ENCODE results near the gene TRPM5.

The TRPM5 gene

DNA sequence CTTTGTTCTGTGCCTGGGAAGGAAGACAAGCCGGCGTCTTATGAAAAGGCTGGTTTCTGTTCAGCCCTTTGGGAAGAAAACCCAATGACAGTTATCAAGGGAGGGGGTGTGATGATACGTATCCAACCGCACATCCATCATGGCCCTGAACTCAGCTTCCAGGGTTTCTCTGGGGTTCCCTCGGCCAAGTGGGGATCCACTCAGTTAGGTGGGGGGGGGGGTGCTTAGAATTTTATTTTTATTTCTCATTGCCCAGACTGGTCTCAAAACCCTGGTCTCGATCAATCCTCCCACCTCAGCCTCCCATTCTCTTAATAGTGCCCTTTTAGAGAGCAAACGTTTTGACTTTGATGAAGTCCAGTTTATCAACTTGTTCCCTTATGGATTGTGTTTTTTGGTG lies 26.2 kb upstream of the TRPM5 start:
- DNase-seq = no peak

GRCh38 chr11:2468363-2469235 lies 24.3 kb upstream of the TRPM5 start:
- no peak for DNase-seq

GRCh38 chr11:2467695-2468055 lies 23.4 kb upstream of the TRPM5 start:
- no peak for DNase-seq

- no peak for DNase-seq
These were observed 22.8 kb upstream of the TRPM5 start for GRCh38 chr11:2466869-2467694.

DNA sequence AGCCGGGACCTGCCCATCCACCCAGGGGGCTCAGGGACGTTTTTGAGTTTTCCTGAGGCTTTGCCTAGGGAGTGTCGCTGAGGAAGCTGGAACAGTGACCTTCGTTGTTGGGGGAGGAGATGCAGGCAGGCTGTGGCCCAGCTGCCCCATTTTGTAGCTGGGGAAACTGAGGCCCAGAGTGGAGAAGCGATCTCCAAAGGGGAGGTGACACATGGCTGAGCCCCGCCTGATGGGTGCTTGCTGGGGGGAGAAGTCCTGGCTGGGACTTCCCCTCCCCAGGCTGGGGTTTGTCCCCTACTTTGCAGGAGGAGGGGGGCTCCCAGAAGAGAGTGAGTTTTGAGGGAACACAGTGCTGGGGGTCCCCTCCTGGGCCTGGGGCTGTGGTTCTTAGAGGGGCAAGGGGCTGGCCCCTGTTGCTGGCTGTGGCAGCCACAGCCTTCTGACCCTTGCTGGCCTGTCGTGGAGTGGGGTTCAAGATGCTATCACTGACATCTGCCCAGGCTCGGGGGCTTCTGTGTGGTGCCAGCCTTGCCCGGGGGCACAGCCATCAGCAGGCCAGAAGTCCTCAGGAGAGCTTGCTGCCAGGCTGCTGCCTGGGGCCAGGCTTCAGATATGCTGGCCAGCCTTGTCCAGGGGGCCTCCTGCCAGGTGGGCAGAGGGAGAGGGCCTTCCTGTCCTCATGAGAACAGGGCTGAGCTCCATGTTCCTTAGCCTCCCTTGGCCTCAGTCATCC lies 21.9 kb upstream of the TRPM5 start:
- DNase-seq = no peak

DNA sequence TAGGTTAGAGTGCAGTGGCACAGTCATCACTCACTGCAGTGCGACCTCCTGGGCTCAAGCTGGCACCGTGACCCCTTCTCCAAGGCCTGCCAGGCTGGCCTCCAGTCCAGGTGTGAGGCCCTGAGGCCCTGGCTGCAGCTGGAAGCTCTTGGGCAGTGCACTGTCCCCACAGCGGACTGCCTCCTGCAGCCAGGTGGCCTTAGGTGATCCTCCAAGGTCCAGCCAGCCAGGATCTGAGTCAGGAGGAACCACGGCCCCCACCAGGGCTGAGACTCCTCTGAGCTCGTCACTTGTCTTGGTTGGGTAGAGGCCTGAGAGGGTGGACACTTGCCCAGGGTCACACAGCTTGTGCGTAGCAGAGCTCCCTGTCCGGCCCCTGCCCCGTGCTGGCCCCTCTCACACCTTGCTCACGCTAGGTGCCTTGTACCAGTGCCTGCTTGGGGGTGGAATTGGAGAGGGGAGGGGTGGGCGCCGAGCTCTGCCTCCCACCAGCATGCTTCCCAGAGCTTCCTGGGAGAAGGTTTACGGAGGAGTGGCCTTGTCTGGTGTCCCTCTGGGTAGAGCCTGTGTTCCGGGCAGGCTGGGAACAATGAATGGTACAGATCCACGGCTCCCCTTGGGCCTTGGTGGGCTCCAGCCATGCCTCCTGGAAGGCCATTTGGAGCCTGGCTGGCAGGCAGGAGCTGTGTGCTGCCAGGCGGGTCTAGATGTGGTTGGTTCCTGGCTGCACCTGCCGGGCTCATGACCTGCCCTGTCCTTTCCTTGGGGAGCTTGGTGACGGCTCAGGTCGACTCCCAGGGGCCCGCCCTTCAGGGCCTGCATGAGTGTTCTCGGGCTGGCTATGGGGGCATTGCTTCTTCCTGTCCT lies 21.1 kb upstream of the TRPM5 start:
- DNase-seq = no peak

DNA sequence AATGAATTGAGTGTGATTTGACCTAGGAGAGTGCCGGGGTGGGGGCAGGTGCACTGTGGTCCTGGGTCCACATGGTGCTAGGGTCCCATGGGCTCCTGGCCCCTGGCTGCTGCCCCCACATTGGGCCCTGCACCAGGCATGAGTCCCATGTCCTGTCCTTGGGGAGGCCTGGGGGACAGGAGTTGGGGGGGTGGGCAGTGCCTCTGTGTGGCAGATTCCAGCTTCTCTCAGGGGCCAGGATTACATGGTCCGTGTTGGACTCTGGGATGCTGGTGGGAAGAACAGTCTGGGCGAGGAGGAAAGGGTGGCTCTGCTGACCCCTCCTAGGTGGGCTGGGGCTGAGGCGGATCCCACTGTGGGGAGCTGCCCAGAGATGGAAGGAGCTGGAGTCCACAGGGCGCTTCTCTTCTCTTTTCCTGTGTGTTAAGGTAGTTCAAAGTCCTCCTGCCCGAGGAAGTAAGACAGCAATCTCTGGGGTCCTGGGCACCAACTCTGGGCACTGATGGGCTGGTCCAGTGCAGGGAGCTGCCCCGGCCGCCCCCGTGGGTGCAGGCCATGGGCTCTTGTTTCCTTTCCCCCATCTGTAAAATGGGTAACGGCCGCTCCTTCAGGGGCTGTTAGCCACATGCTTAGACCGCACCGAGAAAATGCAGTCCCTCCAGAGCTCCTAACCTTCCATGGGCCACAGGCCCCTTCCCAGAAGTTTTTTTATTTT lies 20.3 kb upstream of the TRPM5 start:
- DNase-seq = no peak

DNA sequence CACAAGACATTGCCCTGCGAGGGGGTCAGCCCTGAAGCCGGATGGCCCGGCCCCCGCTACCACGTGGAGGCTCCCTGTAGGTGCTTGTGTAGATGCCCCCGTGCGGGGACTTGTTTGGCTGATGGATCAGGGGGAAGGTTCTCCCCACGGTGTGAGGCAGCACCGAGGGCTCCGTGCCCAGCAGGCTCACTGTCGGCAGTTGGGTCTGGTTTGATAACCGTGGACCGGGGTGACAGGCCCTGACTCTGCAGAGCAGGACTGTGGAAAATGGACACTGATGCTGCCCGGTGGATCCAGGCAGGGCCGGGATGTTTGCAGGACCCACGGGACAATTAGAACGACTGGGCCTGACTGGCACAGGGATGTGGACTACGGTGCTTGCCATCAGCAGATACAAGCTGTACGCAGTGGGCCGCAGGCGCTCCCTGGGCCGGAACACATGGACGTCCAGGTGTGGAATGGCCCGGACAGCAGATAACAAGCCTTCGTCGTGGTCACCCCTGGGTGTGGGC lies 19.5 kb upstream of the TRPM5 start:
- no peak for DNase-seq

GRCh38 chr11:2462986-2463765 lies 18.9 kb upstream of the TRPM5 start:
- DNase-seq = peak; percentile 78

DNA sequence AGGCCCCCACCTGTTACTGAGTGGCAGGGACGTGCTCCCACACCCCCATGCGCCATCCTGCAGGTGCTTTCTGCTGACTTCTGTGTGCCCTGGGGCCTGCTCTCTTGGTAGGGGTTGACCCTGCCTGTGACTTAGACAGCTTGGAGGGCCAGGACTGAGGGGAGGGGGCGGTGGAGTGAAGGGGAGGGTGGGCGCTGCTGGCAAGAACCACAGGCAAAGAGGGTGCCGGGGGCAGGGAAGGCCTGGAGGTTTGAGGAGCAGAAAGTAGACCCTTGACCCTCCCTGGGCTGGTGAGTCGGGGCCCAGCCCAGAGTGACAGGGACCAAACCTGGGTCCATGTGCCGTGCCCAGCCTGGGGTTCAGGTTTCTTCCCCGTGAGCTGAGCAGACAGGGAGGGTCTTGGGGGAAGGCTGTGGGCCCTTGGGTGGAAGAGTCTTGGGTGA lies 18.2 kb upstream of the TRPM5 start:
- no peak for DNase-seq

GRCh38 chr11:2461956-2462542 lies 17.7 kb upstream of the TRPM5 start:
- DNase-seq = no peak

DNA sequence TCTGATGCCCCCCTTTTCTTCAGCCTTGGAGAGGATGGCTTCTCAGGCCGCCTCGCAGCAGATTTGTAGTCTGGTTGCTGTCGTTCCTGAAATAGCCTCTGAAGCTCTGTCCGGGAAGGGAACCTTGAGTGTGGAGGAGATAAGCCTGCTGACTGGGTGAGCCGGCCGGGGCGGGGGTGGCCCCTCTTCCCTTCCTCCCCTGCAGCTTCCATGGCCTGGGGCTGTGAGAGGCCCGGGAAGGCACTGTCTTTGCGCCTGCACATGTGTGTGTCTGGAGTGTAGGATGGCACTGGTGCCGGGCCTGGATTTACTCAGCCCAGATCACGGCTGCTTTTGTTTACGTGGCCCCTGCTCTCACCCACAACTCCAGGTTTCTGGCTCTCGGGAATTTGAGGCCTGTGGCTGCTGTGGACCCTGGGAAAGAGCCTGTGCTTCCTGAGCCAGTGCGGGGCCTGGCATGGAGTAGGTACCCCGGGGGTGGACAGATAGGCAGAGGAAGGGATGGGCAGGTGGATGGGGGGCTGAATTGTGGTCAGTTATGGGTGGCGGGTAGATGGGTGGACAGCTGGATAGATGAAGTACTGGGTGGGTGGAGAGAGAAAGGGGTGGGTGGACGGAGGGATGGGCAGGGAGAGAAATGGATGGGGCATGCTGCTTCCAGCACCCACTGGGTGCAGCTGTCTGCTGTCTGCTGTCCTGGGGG lies 17.1 kb upstream of the TRPM5 start:
- no peak for DNase-seq

GRCh38 chr11:2460540-2461252 lies 16.4 kb upstream of the TRPM5 start:
- DNase-seq = no peak

DNA sequence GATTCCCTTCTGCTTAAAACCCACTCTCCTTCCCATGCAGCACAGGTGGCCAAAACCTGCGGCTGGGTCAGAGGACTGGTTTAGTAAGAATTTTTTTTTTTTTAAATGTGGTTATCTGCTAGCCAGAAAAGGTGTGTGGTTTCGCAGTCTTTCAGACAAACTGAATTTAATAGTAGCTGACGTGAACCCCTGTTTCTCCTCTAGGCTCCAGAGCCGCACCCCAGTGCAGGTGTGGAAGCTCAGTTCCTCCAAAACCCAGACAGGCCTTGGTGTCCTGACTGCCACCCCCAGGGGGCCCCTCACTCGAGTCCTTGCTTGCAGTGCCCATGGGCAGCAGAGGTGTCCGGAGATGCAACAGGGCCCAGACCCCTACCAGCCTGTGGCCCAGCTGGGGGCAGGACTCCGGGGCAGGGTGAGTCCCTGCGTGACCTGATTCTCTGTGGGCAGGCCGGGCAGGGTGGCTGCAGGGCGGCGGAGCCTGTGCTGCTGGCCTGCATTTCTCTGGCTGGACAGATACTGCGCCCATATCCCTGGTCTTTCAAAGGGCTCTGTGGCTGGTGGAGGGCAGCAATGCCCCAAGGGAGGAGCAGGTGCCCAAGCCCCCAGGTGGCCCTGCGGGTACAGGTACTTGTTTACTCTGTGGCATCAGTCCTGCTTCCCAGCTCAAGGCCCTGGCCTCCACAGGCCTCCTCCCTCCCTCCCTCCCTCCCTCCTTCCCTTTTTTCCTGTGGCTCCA lies 15.7 kb upstream of the TRPM5 start:
- DNase-seq = no peak

DNA sequence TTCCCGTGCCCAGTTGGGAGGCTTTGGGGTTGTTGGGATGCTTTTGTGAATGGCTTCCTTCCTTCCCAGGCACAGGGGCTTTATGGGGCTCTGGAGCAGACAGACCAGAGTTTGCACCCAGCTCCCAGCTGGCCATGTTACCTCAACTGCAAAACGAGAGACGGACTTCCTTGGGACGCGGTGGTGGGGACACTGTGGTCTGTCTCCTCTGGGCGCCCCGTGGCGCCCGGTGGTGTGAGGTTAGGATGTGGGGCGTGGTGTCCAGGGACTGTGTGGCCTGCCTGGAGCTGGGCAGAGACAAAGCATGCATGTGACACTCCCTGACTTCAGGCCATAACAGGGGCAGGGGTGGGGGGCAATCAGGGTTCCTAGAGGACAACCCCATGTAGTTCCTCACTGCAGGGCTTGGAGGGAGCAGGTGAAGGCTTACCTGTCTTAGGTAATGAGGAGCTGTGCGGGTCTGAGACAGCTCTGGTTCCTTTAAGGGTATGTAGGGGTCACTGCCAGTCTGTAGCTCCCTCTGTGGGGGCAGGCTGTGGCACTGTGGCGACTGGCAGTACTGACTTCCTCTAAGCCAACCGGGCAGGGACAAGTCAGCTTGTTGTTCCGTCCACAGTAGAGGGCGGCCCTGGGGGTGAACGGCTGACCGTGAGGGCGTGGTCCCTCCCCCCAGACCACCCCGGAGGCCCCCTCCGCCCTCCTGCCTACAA lies 14.9 kb upstream of the TRPM5 start:
- DNase-seq = no peak

GRCh38 chr11:2458321-2458720 lies 14.0 kb upstream of the TRPM5 start:
- no peak for DNase-seq

DNA sequence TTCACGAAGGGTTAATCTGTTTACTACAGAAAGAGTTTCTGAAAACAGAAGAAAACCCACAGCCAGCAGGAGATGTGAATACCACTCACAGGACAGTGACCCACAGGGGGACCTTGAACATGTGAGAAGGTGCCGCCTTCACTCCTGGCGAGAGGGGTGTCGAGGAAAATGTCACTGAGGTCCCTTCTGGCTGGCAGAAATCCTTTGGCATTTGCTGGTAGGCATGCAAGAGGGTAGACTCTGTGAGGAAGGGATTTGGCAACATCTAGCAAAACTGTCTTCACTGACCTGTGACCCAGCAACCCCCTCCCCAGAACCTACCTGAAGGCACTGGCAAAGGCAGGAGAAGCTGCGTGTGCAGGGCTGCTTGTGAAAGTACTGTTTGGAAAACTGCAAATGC lies 9.1 kb upstream of the TRPM5 start:
- no peak for DNase-seq
